Left ventricle myocardium inferior (tissue), 1 donor: ENCODE measurements around the gene SMYD1. TPM values are rescaled to one million over a fixed set of nuclear protein-coding genes. Genes with fewer than 3 reads are reported as not detected.

Experiments
- DNase-seq: peaks from one replicate; pipeline ENCODE4 v3.0.0-alpha.2; 2020
- H3K27ac ChIP-seq: fragments of 200-600 bp; replicated peaks from 2 replicates; pipeline ENCODE4 v1.8.0; 2021
- H3K27me3 ChIP-seq: fragments of 200-600 bp; 2 replicates; pipeline ENCODE4 v1.8.0; 2021; ENCODE audit warnings: low read depth
- H3K36me3 ChIP-seq: fragments of 200-600 bp; 2 replicates; pipeline ENCODE4 v1.8.0; 2021
- H3K4me1 ChIP-seq: fragments of 200-600 bp; 2 replicates; pipeline ENCODE4 v1.8.0; 2021
- H3K4me3 ChIP-seq: fragments of 200-600 bp; 2 replicates; pipeline ENCODE4 v1.8.0; 2021; ENCODE audit warnings: mild to moderate bottlenecking, moderate library complexity
- H3K9me3 ChIP-seq: fragments of 200-600 bp; replicated peaks from 2 replicates; pipeline ENCODE4 v1.8.0; 2021
- intact Hi-C: fragments of 100-400 bp; cut with micrococcal nuclease; formaldehyde crosslinking; loops from one replicate; pipeline ENCODE4 v1.11.0; 2022
- total RNA-seq: library from RNA; stranded (reverse); fragmentation: NEBNext Ultra II Directional; extraction: Animal tissue kit (Norgen Biotek cat#: 25700); gene quantifications from one replicate; pipeline ENCODE4 v1.2.1, GENCODE V29; 2021
- TF ChIP-seq, protein P1 (sequence below): fragments of 200-600 bp; IDR thresholded peaks from 2 replicates; pipeline ENCODE4 v1.8.0; 2021; ENCODE audit warnings: antibody characterized with exemption, mild to moderate bottlenecking, borderline replicate concordance
- donor health status: DM: no; HTN: yes; CAD: no; lungs with severe emphysema.

SMYD1 gene
- total RNA-seq, 1 donor from 2014 or later, result 389 TPM

DNA sequence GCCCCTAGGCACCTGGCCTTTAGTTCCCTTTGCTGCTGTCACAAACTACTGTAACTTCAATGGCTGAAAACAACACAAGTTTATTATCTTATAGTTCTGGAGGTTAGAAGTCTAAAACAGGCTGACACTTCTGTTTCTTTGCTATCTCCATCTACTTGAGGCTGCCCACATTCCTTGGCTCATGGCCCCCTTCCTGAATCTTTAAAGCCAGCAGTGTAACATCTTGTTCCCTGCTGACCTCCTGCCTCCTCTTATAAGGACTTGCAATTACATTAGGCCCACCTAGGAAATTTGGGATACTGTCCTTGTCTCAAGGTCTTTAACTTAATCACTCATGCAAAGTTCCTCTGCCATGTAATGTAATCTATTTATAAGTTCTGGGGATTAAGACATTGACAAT is 6.5 kb downstream of the SMYD1 start:
- peaks cover 2% of the 10 kb centered on the region for H3K27me3 ChIP-seq
- H3K4me1 ChIP-seq, result peaks cover 42% of the 10 kb centered on the region
- intact Hi-C loops, result no loop called here
- H3K9me3 ChIP-seq, result no peaks in the 10 kb centered on the region
- no peaks in the 10 kb centered on the region for H3K36me3 ChIP-seq
- H3K27ac ChIP-seq, result peak overlapping the region; percentile 90
- no peak for DNase-seq
- TF ChIP-seq, protein P1, sequence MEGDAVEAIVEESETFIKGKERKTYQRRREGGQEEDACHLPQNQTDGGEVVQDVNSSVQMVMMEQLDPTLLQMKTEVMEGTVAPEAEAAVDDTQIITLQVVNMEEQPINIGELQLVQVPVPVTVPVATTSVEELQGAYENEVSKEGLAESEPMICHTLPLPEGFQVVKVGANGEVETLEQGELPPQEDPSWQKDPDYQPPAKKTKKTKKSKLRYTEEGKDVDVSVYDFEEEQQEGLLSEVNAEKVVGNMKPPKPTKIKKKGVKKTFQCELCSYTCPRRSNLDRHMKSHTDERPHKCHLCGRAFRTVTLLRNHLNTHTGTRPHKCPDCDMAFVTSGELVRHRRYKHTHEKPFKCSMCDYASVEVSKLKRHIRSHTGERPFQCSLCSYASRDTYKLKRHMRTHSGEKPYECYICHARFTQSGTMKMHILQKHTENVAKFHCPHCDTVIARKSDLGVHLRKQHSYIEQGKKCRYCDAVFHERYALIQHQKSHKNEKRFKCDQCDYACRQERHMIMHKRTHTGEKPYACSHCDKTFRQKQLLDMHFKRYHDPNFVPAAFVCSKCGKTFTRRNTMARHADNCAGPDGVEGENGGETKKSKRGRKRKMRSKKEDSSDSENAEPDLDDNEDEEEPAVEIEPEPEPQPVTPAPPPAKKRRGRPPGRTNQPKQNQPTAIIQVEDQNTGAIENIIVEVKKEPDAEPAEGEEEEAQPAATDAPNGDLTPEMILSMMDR, result no peak
- H3K4me3 ChIP-seq, result peak overlapping the region; percentile 29

DNA sequence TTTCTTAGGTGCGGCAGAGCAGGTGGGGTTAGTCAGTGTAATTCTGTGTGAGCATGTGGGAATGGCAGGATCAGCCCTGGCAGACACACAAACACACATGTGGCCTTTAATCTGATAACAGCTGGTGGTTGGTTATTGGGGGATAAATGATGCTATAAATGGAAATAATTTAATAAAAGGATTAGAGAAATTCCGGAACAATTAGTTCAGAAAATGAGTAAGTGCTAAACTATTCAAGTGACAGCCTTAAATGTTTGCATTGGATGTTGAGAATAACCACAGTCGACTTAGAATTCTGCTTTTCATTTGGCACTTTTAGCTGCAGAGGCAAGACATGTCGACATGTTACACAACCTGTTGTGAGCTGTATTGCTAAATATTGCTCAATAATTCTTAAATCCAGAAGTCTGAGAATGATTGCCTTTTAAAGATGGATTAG is 7.2 kb downstream of the SMYD1 start:
- Histone ChIP-seq H3K27me3 (no peaks in the 10 kb centered on the region), H3K4me1 (peaks cover 49% of the 10 kb centered on the region), H3K4me3 (peak overlapping the region; percentile 29), H3K36me3 (no peaks in the 10 kb centered on the region), H3K27ac (peak overlapping the region; percentile 90), H3K9me3 (no peaks in the 10 kb centered on the region)
- DNase-seq, result no peak
- TF ChIP-seq, protein P1, result no peak
- intact Hi-C loops, result no loop called here

DNA sequence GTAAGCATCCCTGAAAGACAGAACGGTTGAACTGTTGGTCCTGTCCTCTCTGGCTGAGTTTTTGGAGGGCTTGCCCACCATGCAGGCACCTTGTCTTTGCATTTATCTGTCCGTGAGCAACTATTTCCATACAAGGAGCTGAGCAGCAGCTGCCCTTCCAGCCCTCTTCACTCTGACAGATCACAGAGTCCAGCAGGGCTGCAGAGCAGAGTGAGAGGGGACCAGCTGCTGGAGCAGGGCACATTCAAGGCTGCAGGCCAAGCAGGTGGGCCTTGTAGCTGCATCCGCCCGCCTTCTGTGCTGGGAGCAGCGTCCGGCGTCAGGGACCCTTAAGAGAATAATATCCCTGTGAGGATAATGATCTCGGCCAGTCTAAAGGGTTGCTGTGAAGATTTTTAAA is 9.5 kb downstream of the SMYD1 start:
- peak overlapping the region; percentile 90 for H3K27ac ChIP-seq
- H3K27me3 ChIP-seq, result no peaks in the 10 kb centered on the region
- H3K36me3 ChIP-seq, result no peaks in the 10 kb centered on the region
- TF ChIP-seq, protein P1, result no peak
- peak overlapping the region; percentile 41 for H3K4me3 ChIP-seq
- H3K9me3 ChIP-seq, result no peaks in the 10 kb centered on the region
- intact Hi-C loops, result no loop called here
- DNase-seq, result peak; percentile 33
- peaks cover 70% of the 10 kb centered on the region for H3K4me1 ChIP-seq

DNA sequence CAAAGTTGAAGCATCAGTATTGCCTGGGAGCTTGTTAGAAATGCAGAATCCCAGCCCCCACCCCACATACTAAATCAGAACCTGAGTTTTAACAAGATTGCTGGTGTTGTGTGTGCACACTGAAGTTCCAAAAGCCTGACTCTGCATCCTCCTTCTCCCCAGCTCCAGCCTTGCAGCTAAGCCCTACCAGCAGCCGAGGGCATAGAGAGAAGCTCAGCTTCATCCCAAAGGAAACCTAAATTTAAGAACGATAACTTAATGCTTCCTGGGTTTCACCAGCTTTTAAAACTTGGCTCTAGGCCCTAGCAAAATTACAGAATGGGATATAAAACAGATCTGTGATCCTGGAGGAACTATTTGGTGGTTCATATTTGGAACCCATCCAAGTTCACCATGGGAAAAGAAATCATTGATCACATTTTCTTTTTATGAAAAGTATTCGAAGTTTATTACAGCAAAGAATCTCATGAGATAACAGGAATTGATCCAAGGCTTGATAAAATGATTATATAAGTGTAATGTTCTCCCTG is 11.1 kb downstream of the SMYD1 start:
- H3K27me3 ChIP-seq, result no peaks in the 10 kb centered on the region
- H3K4me3 ChIP-seq, result no peak overlapping the region
- peak overlapping the region; percentile 90 for H3K27ac ChIP-seq
- H3K4me1 ChIP-seq, result peaks cover 75% of the 10 kb centered on the region
- no peaks in the 10 kb centered on the region for H3K36me3 ChIP-seq
- DNase-seq, result no peak
- TF ChIP-seq, protein P1, result no peak
- H3K9me3 ChIP-seq, result no peaks in the 10 kb centered on the region
- intact Hi-C loops, result no loop called here

DNA sequence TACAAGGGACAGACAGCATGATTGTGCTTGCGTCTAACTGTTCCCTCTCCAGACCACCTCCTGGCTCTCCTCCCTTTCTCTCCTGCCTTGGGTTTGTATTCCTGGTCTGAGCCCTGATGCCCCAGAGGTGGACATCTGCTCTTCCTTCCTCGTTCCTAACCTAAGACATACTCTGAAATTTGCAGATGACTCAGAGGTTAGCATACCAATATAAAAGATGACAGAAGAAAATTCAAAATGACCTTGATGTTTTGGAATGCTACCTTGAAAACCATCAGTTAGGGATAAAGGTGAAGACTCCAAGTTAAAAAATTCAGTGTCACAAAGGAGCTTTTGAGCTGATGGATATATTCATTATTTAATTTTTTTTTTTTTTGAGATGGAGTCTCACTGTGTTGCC is 12.9 kb downstream of the SMYD1 start:
- H3K4me1 ChIP-seq, result peaks cover 77% of the 10 kb centered on the region
- no peak for DNase-seq
- peaks cover 16% of the 10 kb centered on the region for H3K36me3 ChIP-seq
- H3K27me3 ChIP-seq, result no peaks in the 10 kb centered on the region
- intact Hi-C loops, result no loop called here
- TF ChIP-seq, protein P1, result no peak
- H3K4me3 ChIP-seq, result no peak overlapping the region
- no peaks in the 10 kb centered on the region for H3K9me3 ChIP-seq
- H3K27ac ChIP-seq, result peak overlapping the region; percentile 30
